ENCODE results near the gene RFX3. TPM values are rescaled to one million over a fixed set of nuclear protein-coding genes. Genes with fewer than 3 reads are reported as not detected.

Gene RFX3
- polyA plus RNA-seq, 4 donors: 9.3 to 19.1 (median 18.0) TPM

GRCh38 chr9:3479514-3480352 lies 46.1 kb downstream of the RFX3 start:
- DNase-seq (ENCODE audit: low read depth in 4 of 4, low spot score in 3 of 4): no peak

GRCh38 chr9:3478549-3478953 lies 47.2 kb downstream of the RFX3 start:
- no peak for DNase-seq (ENCODE audit: low read depth in 4 of 4, low spot score in 3 of 4)

GRCh38 chr9:3477236-3477834 lies 48.5 kb downstream of the RFX3 start:
- no peak for DNase-seq (ENCODE audit: low read depth in 4 of 4, low spot score in 3 of 4)

GRCh38 chr9:3475300-3476020 lies 50.3 kb downstream of the RFX3 start:
- DNase-seq (ENCODE audit: low read depth in 4 of 4, low spot score in 3 of 4): no peak

- no peak for DNase-seq (ENCODE audit: low read depth in 4 of 4, low spot score in 3 of 4)
These were observed 51.0 kb downstream of the RFX3 start for GRCh38 chr9:3474821-3475220.

GRCh38 chr9:3473405-3473804 lies 52.4 kb downstream of the RFX3 start:
- no peak for DNase-seq (ENCODE audit: low read depth in 4 of 4, low spot score in 3 of 4)

- DNase-seq (ENCODE audit: low read depth in 4 of 4, low spot score in 3 of 4): no peak
These were observed 53.9 kb downstream of the RFX3 start for GRCh38 chr9:3471883-3472282.

- no peak for DNase-seq (ENCODE audit: low read depth in 4 of 4, low spot score in 3 of 4)
These were observed 57.2 kb downstream of the RFX3 start for GRCh38 chr9:3468421-3469205.

GRCh38 chr9:3467593-3468219 lies 58.1 kb downstream of the RFX3 start:
- DNase-seq (ENCODE audit: low read depth in 4 of 4, low spot score in 3 of 4): peak; percentile 18 to 27 (median 22)

GRCh38 chr9:3464033-3464638 lies 61.7 kb downstream of the RFX3 start:
- DNase-seq (ENCODE audit: low read depth in 4 of 4, low spot score in 3 of 4): no peak

- DNase-seq (ENCODE audit: low read depth in 4 of 4, low spot score in 3 of 4): no peak
These were observed 66.9 kb downstream of the RFX3 start for GRCh38 chr9:3458806-3459475.

- no peak for DNase-seq (ENCODE audit: low read depth in 4 of 4, low spot score in 3 of 4)
These were observed 68.6 kb downstream of the RFX3 start for GRCh38 chr9:3457175-3457574.

GRCh38 chr9:3455717-3456116 lies 70.1 kb downstream of the RFX3 start:
- no peak for DNase-seq (ENCODE audit: low read depth in 4 of 4, low spot score in 3 of 4)

- no peak for DNase-seq (ENCODE audit: low read depth in 4 of 4, low spot score in 3 of 4)
These were observed 70.7 kb downstream of the RFX3 start for GRCh38 chr9:3455094-3455493.

GRCh38 chr9:3451956-3452355 lies 73.8 kb downstream of the RFX3 start:
- no peak for DNase-seq (ENCODE audit: low read depth in 4 of 4, low spot score in 3 of 4)

- DNase-seq (ENCODE audit: low read depth in 4 of 4, low spot score in 3 of 4): no peak
These were observed 78.0 kb downstream of the RFX3 start for GRCh38 chr9:3447788-3448187.

GRCh38 chr9:3447143-3447542 lies 78.7 kb downstream of the RFX3 start:
- DNase-seq (ENCODE audit: low read depth in 4 of 4, low spot score in 3 of 4): no peak

GRCh38 chr9:3446313-3446712 lies 79.5 kb downstream of the RFX3 start:
- no peak for DNase-seq (ENCODE audit: low read depth in 4 of 4, low spot score in 3 of 4)

GRCh38 chr9:3444016-3444415 lies 81.8 kb downstream of the RFX3 start:
- no peak for DNase-seq (ENCODE audit: low read depth in 4 of 4, low spot score in 3 of 4)

Measured in left renal pelvis (tissue), 4 donors.